HG03139 (cell line): ENCODE results near the gene MRPL53.
"Not testable (repeated sequence)": the region's sequence is repeated elsewhere in the genome, so short reads cannot be mapped to it uniquely, and the experiment has no call there.

Experiments used
- ATAC-seq: cut with Tn5 transposase; IDR thresholded peaks from one replicate; pipeline ENCODE4 v1.9.1; 2021; ENCODE audit not compliant: unreplicated experiment

Gene MRPL53

GRCh38 chr2:74454654-74455511, 17.6 kb downstream of the MRPL53 start, which contains the start of gene INO80B:
Gene INO80B (plus strand): TSS chr2:74455087. CDS start chr2:74455117, 30 bp downstream.
- peak; percentile 35 for ATAC-seq

- no peak for ATAC-seq
Observed at GRCh38 chr2:74450570-74451190, 21.8 kb downstream of the MRPL53 start.

GRCh38 chr2:74448771-74449170, 23.7 kb downstream of the MRPL53 start:
- no peak for ATAC-seq

- no peak for ATAC-seq
Observed at GRCh38 chr2:74447230-74447999, 25.1 kb downstream of the MRPL53 start.

- ATAC-seq: no peak
Observed at GRCh38 chr2:74444498-74445318, 27.8 kb downstream of the MRPL53 start.

- not testable (repeated sequence) for ATAC-seq
Observed at GRCh38 chr2:74442483-74443297, 29.8 kb downstream of the MRPL53 start.

GRCh38 chr2:74441690-74442482, 30.6 kb downstream of the MRPL53 start, which contains the start of gene RTKN:
Gene RTKN (minus strand): TSS chr2:74441937. CDS start chr2:74441816, 121 bp downstream.
- ATAC-seq: peak; percentile 37

GRCh38 chr2:74441170-74441689, 31.2 kb downstream of the MRPL53 start:
- peak; percentile 14 for ATAC-seq

- peak; percentile 62 for ATAC-seq
Observed at GRCh38 chr2:74440378-74441169, 31.9 kb downstream of the MRPL53 start.

GRCh38 chr2:74439803-74440377, 32.6 kb downstream of the MRPL53 start:
- no peak for ATAC-seq

GRCh38 chr2:74439373-74439772, 33.1 kb downstream of the MRPL53 start:
- ATAC-seq: no peak

- no peak for ATAC-seq
Observed at GRCh38 chr2:74438248-74438647, 34.2 kb downstream of the MRPL53 start.

GRCh38 chr2:74436848-74437695, 35.4 kb downstream of the MRPL53 start:
- no peak for ATAC-seq

GRCh38 chr2:74436111-74436805, 36.2 kb downstream of the MRPL53 start:
- ATAC-seq: no peak

GRCh38 chr2:74430502-74430901, 42.0 kb downstream of the MRPL53 start:
- ATAC-seq: no peak
